ENCODE results near the gene TESK2. TPM values are rescaled to one million over a fixed set of nuclear protein-coding genes. Genes with fewer than 3 reads are reported as not detected.

Gene TESK2
- total RNA-seq, 1 donor = 2.0 TPM

GRCh38 chr1:45401524-45401923 is 89.4 kb downstream of the TESK2 start:
- no peak for DNase-seq (ENCODE audit: low read depth)
- no peak overlapping the region for H3K4me3 ChIP-seq (ENCODE audit: low read depth, low read length)
- no peak for TF ChIP-seq CTCF (IDR thresholded peaks at IDR 0.05; ENCODE audit: insufficient read depth, low read length)

- no peak for DNase-seq (ENCODE audit: low read depth)
- H3K4me3 ChIP-seq (ENCODE audit: low read depth, low read length) = no peak overlapping the region
- TF ChIP-seq CTCF (IDR thresholded peaks at IDR 0.05; ENCODE audit: insufficient read depth, low read length) = no peak
These were observed 90.9 kb downstream of the TESK2 start for GRCh38 chr1:45400049-45400448.

GRCh38 chr1:45397285-45397684 is 93.7 kb downstream of the TESK2 start:
- no peak for TF ChIP-seq CTCF (IDR thresholded peaks at IDR 0.05; ENCODE audit: insufficient read depth, low read length)

GRCh38 chr1:45395582-45395981 is 95.4 kb downstream of the TESK2 start:
- H3K4me3 ChIP-seq (ENCODE audit: low read depth, low read length) = no peak overlapping the region
- DNase-seq (ENCODE audit: low read depth) = no peak
- no peak for TF ChIP-seq CTCF (IDR thresholded peaks at IDR 0.05; ENCODE audit: insufficient read depth, low read length)

More at GRCh38 chr1:45397285-45397684, 93.7 kb downstream of the TESK2 start:
- no peak for DNase-seq (ENCODE audit: low read depth)
- no peak overlapping the region for H3K4me3 ChIP-seq (ENCODE audit: low read depth, low read length)

- no peak overlapping the region for H3K4me3 ChIP-seq (ENCODE audit: low read depth, low read length)
- no peak for DNase-seq (ENCODE audit: low read depth)
- TF ChIP-seq CTCF (IDR thresholded peaks at IDR 0.05; ENCODE audit: insufficient read depth, low read length) = no peak
These were observed 95.9 kb downstream of the TESK2 start for GRCh38 chr1:45395051-45395450.

- TF ChIP-seq CTCF (IDR thresholded peaks at IDR 0.05; ENCODE audit: insufficient read depth, low read length) = no peak
- DNase-seq (ENCODE audit: low read depth) = no peak
- no peak overlapping the region for H3K4me3 ChIP-seq (ENCODE audit: low read depth, low read length)
These were observed 96.6 kb downstream of the TESK2 start for GRCh38 chr1:45394342-45394741.

GRCh38 chr1:45393718-45394302 is 97.2 kb downstream of the TESK2 start:
- DNase-seq (ENCODE audit: low read depth) = no peak
- no peak for TF ChIP-seq CTCF (IDR thresholded peaks at IDR 0.05; ENCODE audit: insufficient read depth, low read length)
- no peak overlapping the region for H3K4me3 ChIP-seq (ENCODE audit: low read depth, low read length)

Measured in fibroblast of the aortic adventitia (primary cell).